Breast epithelium (tissue), 3 donors: ENCODE measurements around the gene PMEPA1.

Source experiments
- POLR2A ChIP-seq: fragments of 450-650 bp; IDR thresholded peaks from one replicate; pipeline ENCODE4 v1.6.1; 2016; ENCODE audit warnings: antibody characterized with exemption, mild to moderate bottlenecking, moderate library complexity
- TF ChIP-seq, protein P1 (sequence below), 3 donors: fragments of 450-650 bp; IDR thresholded peaks; one replicate each; pipeline ENCODE4 v1.5.1; 2016 to 2017; ENCODE audit warnings: antibody characterized with exemption in 3 of 3, mild to moderate bottlenecking in 3 of 3, moderate library complexity in 3 of 3

DNA sequence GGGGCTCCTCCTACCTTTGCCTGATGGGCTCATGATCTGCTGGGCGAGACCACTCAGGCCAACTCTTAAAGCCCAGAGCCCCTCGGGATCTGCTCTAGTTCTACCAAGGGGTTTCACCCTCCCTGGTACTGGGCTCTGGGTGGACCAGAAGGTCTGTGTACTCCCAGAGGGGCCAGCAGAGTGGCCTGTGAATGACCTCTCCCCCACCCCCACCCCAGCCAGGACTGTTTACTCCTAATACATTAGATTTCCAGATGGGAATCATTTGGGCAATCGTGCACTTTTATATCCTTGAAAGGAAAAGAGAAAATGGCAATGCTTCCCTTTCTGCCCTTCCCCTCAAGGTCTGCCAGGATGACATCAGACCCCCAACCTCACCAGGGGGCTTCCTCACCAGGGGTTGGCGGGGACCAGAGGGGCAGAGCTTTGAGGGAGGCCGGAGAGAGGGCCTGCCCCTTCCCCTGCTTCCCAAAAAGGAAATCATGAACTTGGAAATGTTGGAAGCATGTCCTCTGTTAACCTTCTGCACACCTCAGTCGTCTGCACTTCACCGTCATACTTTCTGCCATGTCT lies 37.1 kb upstream of the PMEPA1 start:
- TF ChIP-seq, protein P1, sequence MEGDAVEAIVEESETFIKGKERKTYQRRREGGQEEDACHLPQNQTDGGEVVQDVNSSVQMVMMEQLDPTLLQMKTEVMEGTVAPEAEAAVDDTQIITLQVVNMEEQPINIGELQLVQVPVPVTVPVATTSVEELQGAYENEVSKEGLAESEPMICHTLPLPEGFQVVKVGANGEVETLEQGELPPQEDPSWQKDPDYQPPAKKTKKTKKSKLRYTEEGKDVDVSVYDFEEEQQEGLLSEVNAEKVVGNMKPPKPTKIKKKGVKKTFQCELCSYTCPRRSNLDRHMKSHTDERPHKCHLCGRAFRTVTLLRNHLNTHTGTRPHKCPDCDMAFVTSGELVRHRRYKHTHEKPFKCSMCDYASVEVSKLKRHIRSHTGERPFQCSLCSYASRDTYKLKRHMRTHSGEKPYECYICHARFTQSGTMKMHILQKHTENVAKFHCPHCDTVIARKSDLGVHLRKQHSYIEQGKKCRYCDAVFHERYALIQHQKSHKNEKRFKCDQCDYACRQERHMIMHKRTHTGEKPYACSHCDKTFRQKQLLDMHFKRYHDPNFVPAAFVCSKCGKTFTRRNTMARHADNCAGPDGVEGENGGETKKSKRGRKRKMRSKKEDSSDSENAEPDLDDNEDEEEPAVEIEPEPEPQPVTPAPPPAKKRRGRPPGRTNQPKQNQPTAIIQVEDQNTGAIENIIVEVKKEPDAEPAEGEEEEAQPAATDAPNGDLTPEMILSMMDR (IDR thresholded peaks at IDR 0.05), result no peak
- no peak for TF ChIP-seq POLR2A
